ENCODE data around the gene LAMA2. TPM values are rescaled to one million over a fixed set of nuclear protein-coding genes. Genes with fewer than 3 reads are reported as not detected.

Gene LAMA2
- total RNA-seq, 3 donors from 2014 or later = 116 to 293 (median 118) TPM

DNA sequence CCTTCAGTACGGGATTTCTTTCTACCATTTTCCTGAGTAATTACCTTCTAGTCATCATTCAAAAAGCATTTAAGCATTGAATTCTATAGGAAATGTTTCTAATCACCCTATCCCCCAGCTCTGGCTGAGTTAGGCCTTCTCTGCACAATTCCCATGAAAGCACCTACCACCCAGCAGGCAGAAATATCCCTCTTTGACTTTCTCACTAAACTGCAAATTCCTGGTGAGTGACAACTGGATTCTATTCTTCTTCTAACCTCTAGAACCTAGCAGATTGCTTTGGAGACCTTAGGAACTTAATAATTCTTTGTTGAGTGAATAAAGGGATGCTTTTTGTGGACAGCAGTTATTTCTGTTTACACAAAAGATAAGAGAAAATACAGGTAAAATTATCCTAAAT is 328.7 kb downstream of the LAMA2 start:
- intact Hi-C loops (cut with DNase I; ENCODE audit: low total_unique reads) = no loop called here
- DNase-seq (ENCODE audit: low spot score in 2 of 2) = no peak
- Histone ChIP-seq H3K27me3 (no peaks in the 10 kb centered on the region), H3K4me3 (no peak overlapping the region), H3K9me3 (no peaks in the 10 kb centered on the region), H3K36me3 (no peaks in the 10 kb centered on the region), H3K4me1 (no peaks in the 10 kb centered on the region), H3K27ac (peak overlapping the region in 1 of 2 donors; percentile 14)
- TF ChIP-seq POLR2A (IDR thresholded peaks at IDR 0.05) (no peak), POLR2AphosphoS5 (IDR thresholded peaks at IDR 0.05) (no peak)
- TF ChIP-seq, protein P1, sequence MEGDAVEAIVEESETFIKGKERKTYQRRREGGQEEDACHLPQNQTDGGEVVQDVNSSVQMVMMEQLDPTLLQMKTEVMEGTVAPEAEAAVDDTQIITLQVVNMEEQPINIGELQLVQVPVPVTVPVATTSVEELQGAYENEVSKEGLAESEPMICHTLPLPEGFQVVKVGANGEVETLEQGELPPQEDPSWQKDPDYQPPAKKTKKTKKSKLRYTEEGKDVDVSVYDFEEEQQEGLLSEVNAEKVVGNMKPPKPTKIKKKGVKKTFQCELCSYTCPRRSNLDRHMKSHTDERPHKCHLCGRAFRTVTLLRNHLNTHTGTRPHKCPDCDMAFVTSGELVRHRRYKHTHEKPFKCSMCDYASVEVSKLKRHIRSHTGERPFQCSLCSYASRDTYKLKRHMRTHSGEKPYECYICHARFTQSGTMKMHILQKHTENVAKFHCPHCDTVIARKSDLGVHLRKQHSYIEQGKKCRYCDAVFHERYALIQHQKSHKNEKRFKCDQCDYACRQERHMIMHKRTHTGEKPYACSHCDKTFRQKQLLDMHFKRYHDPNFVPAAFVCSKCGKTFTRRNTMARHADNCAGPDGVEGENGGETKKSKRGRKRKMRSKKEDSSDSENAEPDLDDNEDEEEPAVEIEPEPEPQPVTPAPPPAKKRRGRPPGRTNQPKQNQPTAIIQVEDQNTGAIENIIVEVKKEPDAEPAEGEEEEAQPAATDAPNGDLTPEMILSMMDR (IDR thresholded peaks at IDR 0.05) = no peak

DNA sequence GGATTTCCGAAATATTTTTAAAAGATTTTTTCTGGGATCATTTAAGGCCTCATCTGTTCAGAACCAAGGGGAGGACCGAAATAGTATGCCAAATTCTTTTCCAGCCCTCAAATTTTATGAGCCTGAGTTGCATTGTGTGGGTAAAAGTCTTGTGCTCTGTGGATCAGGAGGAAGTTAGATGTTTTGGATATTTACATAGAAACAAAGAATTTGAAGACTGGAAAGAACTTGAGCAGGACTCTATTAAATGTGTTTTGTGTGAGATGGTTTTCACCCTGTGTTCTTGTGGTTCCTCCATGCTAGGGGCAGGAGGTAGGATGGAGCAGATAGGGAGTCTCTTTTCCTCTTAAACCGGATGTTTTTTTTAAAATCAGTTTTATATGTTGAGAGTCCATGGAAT is 329.1 kb downstream of the LAMA2 start:
- TF ChIP-seq, protein P1 (IDR thresholded peaks at IDR 0.05) = no peak
- TF ChIP-seq POLR2A (IDR thresholded peaks at IDR 0.05) = no peak
- no peak for TF ChIP-seq POLR2AphosphoS5 (IDR thresholded peaks at IDR 0.05)
- no peak for DNase-seq (ENCODE audit: low spot score in 2 of 2)
- H3K4me1 ChIP-seq = no peaks in the 10 kb centered on the region
- H3K27ac ChIP-seq = peak overlapping the region in 1 of 2 donors; percentile 52
- H3K27me3 ChIP-seq = no peaks in the 10 kb centered on the region
- intact Hi-C loops (cut with DNase I; ENCODE audit: low total_unique reads) = no loop called here
- H3K4me3 ChIP-seq = no peak overlapping the region
- H3K9me3 ChIP-seq = no peaks in the 10 kb centered on the region
- no peaks in the 10 kb centered on the region for H3K36me3 ChIP-seq

DNA sequence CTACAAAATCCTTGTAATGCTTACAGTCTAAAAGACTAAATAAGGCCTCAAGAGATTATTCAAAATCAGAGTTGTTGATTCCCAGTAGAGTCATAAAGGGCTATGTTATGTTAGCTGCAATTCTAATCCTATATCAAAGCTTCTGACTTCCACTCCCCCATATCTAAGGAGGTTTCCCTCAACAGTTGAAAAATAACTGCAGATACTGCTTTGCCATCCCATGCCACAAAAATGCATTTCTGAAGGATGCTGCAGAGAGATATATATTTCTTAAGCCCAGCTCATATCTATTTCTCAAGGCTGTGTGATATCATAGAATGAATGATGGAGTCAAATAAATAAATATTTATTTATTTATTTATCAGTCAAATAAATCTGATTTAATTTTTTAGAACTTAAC is 332.3 kb downstream of the LAMA2 start:
- intact Hi-C loops (cut with DNase I; ENCODE audit: low total_unique reads) = no loop called here
- no peak for TF ChIP-seq POLR2A (IDR thresholded peaks at IDR 0.05)
- TF ChIP-seq POLR2AphosphoS5 (IDR thresholded peaks at IDR 0.05) = no peak
- TF ChIP-seq, protein P1 (IDR thresholded peaks at IDR 0.05) = no peak
- DNase-seq (ENCODE audit: low spot score in 2 of 2) = no peak
- H3K4me1 ChIP-seq = no peaks in the 10 kb centered on the region
- H3K27ac ChIP-seq = no peak overlapping the region
- H3K27me3 ChIP-seq = no peaks in the 10 kb centered on the region
- H3K4me3 ChIP-seq = no peak overlapping the region
- no peaks in the 10 kb centered on the region for H3K9me3 ChIP-seq
- H3K36me3 ChIP-seq = no peaks in the 10 kb centered on the region

DNA sequence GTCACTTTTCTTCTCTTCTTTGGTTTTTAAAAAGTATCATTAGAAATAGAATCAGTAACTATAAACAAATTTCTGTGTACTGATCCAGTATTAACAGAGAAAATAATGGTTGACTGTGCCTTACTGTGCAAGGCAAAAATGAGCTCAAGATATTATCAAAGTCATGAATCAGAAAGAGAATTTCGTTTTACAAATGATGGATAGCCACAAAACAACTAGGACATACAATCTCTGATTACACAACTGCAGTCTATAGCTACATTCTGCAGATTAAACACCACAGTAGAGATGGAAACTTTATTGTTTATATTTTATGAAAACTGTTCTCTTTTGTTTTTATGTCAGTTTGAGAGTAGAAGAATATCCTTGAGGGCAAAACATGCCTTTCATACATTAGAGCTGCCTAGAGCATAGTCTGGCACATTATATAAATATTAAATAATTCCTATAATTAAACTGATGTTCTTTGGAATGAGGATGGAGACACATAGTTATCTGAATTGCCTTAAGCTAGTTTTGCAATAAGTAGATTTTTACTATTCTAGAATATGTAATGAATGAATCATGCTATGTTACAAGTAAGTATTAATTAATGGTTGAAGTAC is 333.1 kb downstream of the LAMA2 start:
- intact Hi-C loops (cut with DNase I; ENCODE audit: low total_unique reads) = no loop called here
- Histone ChIP-seq H3K4me1 (no peaks in the 10 kb centered on the region), H3K27me3 (no peaks in the 10 kb centered on the region), H3K4me3 (no peak overlapping the region), H3K27ac (no peak overlapping the region), H3K36me3 (no peaks in the 10 kb centered on the region), H3K9me3 (no peaks in the 10 kb centered on the region)
- no peak for DNase-seq (ENCODE audit: low spot score in 2 of 2)
- TF ChIP-seq, protein P1 (IDR thresholded peaks at IDR 0.05) = no peak
- no peak for TF ChIP-seq POLR2A (IDR thresholded peaks at IDR 0.05)
- TF ChIP-seq POLR2AphosphoS5 (IDR thresholded peaks at IDR 0.05) = no peak

DNA sequence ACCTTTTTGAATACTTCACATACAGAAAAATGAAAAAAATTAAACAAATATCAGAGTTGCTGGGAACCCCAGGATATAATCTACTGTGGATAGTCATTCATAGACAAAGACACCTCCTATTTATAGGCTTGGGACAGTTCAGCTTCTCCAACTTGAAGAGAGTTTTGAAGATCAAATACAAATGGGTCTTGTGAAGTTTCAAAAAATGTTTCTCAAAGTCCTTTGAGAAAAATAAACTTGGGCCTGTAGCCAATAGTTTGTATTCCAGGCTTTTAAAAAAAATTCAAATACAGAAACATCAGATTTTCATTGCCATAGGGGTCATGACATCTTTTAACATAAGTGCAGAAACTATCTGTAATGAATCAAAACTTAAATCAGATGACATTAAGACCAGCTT is 334.8 kb downstream of the LAMA2 start:
- H3K27ac ChIP-seq = no peak overlapping the region
- no peak overlapping the region for H3K4me3 ChIP-seq
- H3K4me1 ChIP-seq = no peaks in the 10 kb centered on the region
- no peaks in the 10 kb centered on the region for H3K27me3 ChIP-seq
- intact Hi-C loops (cut with DNase I; ENCODE audit: low total_unique reads) = no loop called here
- TF ChIP-seq POLR2A (IDR thresholded peaks at IDR 0.05) (no peak), POLR2AphosphoS5 (IDR thresholded peaks at IDR 0.05) (no peak)
- TF ChIP-seq, protein P1 (IDR thresholded peaks at IDR 0.05) = no peak
- no peaks in the 10 kb centered on the region for H3K36me3 ChIP-seq
- peaks cover 0 to 4% of the 10 kb centered on the region in 2 donors for H3K9me3 ChIP-seq
- no peak for DNase-seq (ENCODE audit: low spot score in 2 of 2)

Data from breast epithelium (tissue), 4 donors.